GM20000 (cell line): Measurements from ENCODE around the gene DCLK1.

Experiments used
- DNase-seq: peaks from one replicate; pipeline ENCODE4 v3.0.0; 2012; ENCODE audit warnings: low spot score
- CTCF ChIP-seq: IDR thresholded peaks from 2 replicates; pipeline ENCODE4 v1.5.1; 2012; ENCODE audit warnings: mild to moderate bottlenecking, control low read depth; ENCODE audit errors: extremely low read depth, missing control alignments

DCLK1 gene

GRCh38 chr13:36028359-36029025 is 102.7 kb downstream of the DCLK1 start:
- DNase-seq, result no peak

DNA sequence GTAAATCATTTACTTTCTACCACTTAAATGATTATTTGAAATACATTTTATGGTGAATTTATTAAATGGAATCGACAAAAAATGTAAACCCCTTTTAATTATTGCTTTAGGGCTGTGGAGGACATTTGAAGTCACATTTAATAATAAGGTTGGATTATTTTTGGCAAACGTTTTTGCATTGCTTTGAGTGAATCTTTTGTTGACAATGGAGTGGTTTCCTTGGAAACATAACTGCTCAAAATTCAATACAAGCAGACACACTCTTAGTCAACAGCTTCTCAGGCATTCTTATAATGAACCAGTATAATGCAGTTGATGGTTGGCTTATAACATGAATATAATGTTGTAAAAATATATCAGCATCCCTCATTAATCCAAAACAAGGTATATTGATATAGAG is 104.7 kb downstream of the DCLK1 start:
- TF ChIP-seq CTCF, result no peak
- DNase-seq, result no peak

More at GRCh38 chr13:36028359-36029025, 102.7 kb downstream of the DCLK1 start:
- no peak for TF ChIP-seq CTCF

DNA sequence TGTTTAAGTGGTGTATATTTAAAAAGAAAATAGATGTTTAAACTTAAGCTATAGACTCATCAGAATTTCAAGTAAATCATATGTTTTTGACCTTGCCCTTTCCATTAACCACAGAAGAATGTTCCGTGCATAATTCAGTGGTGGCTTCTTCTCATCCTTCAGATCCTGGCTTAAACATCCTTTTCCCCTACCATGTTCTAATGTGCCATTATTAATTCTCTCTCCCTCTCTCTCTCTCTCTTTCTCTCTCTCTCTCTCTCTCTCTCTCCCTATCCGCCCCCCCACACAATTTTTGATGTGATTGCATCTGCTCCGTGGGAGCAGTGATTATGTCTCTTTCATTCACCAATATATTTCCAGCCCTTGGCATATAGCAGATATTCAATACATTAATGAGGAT is 116.4 kb downstream of the DCLK1 start:
- no peak for TF ChIP-seq CTCF
- no peak for DNase-seq

DNA sequence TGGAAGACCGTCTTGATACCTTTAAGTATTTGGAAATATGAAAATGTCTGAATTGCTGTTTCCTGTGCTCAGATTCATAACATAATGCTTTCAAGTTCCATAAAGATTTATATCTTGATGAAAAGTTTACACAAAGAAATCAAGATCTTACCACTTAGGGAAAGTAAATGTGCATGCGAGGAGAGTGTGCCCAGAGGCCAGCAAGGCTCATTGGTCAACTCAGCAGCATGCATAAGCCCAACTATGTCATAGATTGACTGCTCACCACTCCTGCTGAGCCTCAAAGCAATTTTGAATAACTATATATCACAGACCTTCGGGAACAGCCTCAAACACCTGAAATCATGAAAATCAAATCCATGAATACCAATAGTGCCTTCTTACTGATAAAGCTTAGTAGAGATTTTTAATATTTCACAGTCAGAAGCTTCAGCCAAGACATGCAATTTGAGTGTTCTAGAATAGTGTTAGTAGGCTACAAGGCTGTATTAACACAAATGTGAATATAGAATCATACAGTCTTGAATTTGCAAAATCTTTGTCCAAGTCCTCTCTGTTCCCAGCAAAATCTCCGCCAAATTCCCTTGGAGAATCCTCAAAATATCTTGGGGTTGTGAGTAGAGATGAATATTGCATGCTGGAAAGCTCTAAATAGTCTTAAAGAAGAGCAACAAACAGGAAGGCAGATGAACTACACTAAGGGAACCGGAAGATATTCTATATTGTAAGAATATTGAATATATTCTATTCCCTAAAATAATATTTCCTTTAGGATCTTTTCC is 124.1 kb downstream of the DCLK1 start:
- no peak for TF ChIP-seq CTCF
- DNase-seq, result no peak

DNA sequence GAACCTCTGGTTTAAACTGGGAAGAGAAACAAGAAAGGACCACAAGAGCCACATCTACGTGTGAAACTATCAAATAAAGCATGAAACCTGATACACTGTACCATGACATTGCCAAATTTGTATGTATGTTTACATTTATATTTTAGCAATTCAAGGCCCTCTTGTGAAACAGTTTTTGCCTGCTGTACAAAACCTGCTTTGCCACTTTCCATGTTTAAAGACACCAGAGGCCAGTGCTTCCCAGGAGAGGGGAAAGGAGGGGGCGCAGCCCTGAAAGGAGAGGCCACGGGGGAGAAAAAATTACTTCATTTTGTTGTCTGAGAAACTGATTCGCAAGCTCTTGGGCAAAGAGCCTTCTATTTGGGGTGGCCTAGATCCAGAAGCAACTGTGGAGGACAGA is 124.8 kb downstream of the DCLK1 start:
- TF ChIP-seq CTCF, result no peak

DNA sequence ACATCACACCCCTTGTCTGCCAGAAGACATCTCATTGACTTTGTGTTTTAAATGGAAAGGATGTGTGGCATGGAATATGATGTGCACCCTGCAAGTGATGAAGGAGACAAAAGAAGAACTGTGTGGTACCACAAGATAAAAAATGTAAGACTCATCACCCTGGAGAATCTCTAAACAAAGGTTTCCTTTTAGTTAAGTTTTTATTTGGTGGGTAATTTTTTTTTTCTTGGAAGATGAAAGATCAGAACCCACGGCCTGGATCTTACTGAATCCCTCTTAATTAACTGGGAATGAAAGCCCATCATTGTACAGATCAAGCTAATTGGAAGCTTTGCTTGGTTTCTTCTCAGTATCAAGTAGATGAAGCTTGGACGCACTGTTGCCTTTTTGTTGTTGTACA is 129.6 kb downstream of the DCLK1 start:
- no peak for TF ChIP-seq CTCF
- no peak for DNase-seq

More for the DNA sequence above, 124.8 kb downstream of the DCLK1 start:
- DNase-seq, result no peak

DNA sequence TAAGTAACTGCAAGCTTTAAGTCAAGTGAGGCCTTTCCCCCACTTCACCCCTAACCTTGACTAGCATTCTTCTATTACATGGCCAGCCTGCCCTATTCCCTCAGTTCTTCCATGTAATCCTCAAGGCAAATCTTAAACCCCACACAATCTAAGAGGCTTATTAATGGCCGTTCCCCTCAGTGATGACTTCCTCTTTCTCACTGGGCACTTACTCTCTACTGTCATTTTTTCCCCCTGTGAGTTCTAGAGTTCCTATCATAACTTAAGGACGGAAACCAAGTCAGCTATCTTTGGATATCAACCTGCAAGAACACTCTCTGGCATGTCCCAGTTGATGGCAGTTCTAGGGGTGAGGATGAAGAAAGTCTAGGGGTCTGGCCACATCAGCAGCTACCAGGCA is 131.2 kb downstream of the DCLK1 start:
- no peak for DNase-seq
- TF ChIP-seq CTCF, result no peak
